Ascending aorta (tissue), 2 donors: Measurements from ENCODE around the gene PKD1. TPM values are rescaled to one million over a fixed set of nuclear protein-coding genes. Genes with fewer than 3 reads are reported as not detected.

Experiments
- DNase-seq, 2 donors: peaks; one replicate each; pipeline ENCODE4 v3.0.0-alpha.2; 2019; ENCODE audit warnings: low spot score in 2 of 2
- H3K27ac ChIP-seq, 2 donors: fragments of 200-600 bp; sonication (generic); one replicate each; pipeline ENCODE4 v1.5.1; 2016 to 2017; ENCODE audit warnings: mild to moderate bottlenecking in 1 of 2
- H3K27me3 ChIP-seq: fragments of 200-600 bp; sonication (generic); one replicate; pipeline ENCODE4 v1.5.1; 2017
- H3K36me3 ChIP-seq, 2 donors: fragments of 200-600 bp; sonication (generic); one replicate each; pipeline ENCODE4 v1.5.1; 2016
- H3K4me1 ChIP-seq, 2 donors: fragments of 200-600 bp; sonication (generic); one replicate each; pipeline ENCODE4 v1.5.1; 2016 to 2017; ENCODE audit warnings: mild to moderate bottlenecking in 1 of 2
- H3K4me3 ChIP-seq, 2 donors: fragments of 200-600 bp; sonication (generic); one replicate each; pipeline ENCODE4 v1.5.1; 2016 to 2017; ENCODE audit warnings: mild to moderate bottlenecking in 1 of 2
- H3K9me3 ChIP-seq, 2 donors: fragments of 200-600 bp; sonication (generic); one replicate each; pipeline ENCODE4 v1.5.1; 2016
- intact Hi-C: fragments of 100-400 bp; cut with DNase I; formaldehyde crosslinking; loops from one replicate; pipeline ENCODE4 v1.15.1; 2023
- total RNA-seq: library from RNA; depleted of rRNA; stranded (reverse); fragments of >200 nt; gene quantifications from one replicate; pipeline ENCODE4 v1.1.0, GENCODE V29; 2016
- TF ChIP-seq, protein P1 (sequence below), 3 experiments: fragments of 200-600 bp in 2 of 3; fragments of 450-650 bp in 1 of 3; sonication (generic) in 2 of 3; IDR thresholded peaks; one replicate each; pipeline ENCODE4 v1.5.1; 2016 to 2019; ENCODE audit warnings: antibody characterized with exemption in 3 of 3, mild to moderate bottlenecking in 1 of 3, moderate library complexity in 1 of 3

Gene PKD1
- total RNA-seq, 1 donor from 2014 or later, result 551 TPM

DNA sequence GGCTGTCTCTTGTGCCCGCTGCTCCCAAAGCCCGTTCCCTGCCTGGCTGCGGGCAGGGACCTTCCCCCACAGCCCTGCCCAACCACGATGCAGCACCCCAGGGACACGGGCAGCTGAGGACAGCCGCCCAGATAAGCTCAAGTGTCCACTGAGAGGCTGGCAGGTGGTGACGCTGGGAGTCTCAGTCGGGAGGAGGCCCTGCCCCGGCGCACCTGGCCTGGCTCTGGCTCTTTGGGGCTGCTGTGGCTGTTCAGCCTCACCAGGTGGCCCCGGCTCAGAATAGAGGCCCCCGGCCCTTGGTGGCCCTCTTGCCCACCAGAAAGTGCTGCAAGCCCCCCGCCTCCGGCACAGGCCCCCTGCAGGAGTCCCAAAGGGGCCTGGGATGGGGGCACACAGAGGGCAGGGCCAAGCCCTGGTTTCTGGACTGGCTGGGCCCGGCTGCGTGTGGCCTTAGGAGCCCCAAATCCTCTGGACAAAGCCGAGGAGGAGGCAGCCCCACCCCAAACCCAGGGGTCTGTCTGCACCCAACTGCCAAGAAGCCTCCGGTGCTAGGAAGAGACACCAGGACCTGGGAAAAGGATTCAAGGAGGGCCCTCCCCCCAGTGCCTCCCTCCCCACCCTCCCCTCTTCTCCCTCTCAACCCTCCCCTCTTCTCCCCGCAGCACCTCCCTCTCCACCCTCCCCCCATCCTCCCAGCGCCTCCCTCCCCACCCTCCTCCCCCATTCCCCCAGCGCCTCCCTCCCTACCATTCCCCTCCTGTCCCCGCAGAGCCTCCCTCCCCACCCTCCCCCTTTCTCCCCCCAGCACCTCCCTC lies 93.3 kb downstream of the PKD1 start:
- intact Hi-C loops, result no loop called here
- no peak overlapping the region for H3K4me3 ChIP-seq
- DNase-seq, result no peak
- H3K4me1 ChIP-seq, result peaks cover 4 to 13% of the 10 kb centered on the region in 2 donors
- no peaks in the 10 kb centered on the region for H3K27me3 ChIP-seq
- TF ChIP-seq, protein P1, sequence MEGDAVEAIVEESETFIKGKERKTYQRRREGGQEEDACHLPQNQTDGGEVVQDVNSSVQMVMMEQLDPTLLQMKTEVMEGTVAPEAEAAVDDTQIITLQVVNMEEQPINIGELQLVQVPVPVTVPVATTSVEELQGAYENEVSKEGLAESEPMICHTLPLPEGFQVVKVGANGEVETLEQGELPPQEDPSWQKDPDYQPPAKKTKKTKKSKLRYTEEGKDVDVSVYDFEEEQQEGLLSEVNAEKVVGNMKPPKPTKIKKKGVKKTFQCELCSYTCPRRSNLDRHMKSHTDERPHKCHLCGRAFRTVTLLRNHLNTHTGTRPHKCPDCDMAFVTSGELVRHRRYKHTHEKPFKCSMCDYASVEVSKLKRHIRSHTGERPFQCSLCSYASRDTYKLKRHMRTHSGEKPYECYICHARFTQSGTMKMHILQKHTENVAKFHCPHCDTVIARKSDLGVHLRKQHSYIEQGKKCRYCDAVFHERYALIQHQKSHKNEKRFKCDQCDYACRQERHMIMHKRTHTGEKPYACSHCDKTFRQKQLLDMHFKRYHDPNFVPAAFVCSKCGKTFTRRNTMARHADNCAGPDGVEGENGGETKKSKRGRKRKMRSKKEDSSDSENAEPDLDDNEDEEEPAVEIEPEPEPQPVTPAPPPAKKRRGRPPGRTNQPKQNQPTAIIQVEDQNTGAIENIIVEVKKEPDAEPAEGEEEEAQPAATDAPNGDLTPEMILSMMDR (IDR thresholded peaks at IDR 0.05), result no peak
- H3K9me3 ChIP-seq, result no peaks in the 10 kb centered on the region
- no peak overlapping the region for H3K27ac ChIP-seq
- peaks cover 4 to 12% of the 10 kb centered on the region in 2 donors for H3K36me3 ChIP-seq

DNA sequence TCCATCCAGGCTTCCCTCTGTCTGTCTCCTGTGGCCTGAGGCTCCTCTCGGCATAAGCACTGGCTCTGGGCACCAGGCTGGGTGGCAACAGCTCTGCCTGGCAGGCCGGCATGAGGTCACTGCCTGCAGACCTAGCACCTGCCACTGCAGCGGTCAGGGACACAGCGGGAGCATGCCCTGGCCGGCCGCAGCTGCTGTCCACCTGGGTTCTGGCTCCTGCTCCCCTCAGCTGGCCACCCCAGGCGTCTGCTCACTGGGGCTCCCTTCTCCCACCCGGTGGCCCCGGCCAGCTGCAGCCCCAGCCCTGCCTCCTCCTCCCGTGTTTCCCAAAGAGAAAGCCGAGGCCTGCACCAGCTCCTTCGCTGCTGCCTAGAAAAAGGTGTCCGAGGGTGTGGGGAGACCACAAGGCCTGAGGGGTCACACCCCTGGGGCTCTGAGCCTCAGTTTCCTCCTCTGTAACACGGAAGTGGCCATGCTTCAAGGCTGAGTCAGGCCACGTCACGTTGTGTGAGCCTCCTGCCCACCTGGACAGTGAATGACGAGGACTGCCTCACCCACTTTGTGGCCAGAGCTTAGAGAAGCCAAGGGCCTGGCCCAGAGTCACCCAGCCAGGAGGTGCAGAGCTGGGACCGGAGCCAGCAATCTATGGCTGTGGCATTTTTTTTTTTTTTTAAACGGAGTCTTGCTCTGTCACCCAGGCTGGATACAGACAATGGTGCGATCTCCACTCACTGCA lies 94.7 kb downstream of the PKD1 start:
- TF ChIP-seq, protein P1 (IDR thresholded peaks at IDR 0.05), result no peak
- Histone ChIP-seq H3K9me3 (no peaks in the 10 kb centered on the region), H3K36me3 (peaks cover 4 to 15% of the 10 kb centered on the region in 2 donors), H3K27ac (no peak overlapping the region), H3K27me3 (no peaks in the 10 kb centered on the region), H3K4me3 (no peak overlapping the region), H3K4me1 (peaks cover 5 to 17% of the 10 kb centered on the region in 2 donors)
- intact Hi-C loops, result no loop called here
- DNase-seq, result no peak

DNA sequence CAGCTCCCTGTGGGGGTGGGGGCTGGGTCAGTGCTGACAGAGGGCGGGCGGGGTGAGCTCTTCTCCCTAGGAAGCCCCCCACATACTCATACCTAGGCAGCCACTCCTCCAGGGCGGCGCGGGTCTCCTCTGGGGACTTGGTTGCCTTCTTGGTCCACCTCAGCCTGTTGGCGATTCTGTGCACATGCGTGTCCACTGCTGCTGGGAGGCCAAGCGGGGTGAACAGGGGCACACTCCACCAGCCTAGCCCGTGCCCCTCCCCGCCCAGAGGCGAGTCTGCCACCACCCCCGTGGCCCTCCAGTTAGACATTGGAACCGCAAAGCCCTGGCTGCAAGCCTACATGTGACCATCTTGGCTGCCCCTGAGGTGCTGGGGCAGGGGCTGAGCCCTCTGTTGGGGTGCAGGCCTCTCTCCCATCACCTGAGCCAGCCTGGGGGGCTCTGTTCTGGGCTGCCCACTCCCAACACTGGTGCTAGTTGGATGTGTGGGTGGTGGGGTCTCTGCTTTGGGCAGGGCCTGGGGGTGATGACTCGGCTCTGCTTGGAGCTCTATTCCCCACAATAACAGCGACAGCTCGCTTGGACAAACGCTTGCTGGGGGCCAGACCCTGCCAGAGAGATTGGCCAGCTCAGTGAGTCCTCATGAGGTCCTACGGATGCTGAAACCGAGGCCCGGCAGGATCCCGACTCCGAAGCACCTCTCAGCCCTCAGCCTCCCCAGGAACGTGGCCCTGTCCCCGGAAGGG lies 95.5 kb downstream of the PKD1 start:
- H3K27me3 ChIP-seq, result no peaks in the 10 kb centered on the region
- intact Hi-C loops, result no loop called here
- H3K9me3 ChIP-seq, result no peaks in the 10 kb centered on the region
- peak overlapping the region; percentile 15 to 51 for H3K27ac ChIP-seq
- DNase-seq, result no peak
- peaks cover 11 to 24% of the 10 kb centered on the region in 2 donors for H3K4me1 ChIP-seq
- H3K4me3 ChIP-seq, result no peak overlapping the region
- TF ChIP-seq, protein P1 (IDR thresholded peaks at IDR 0.05), result no peak
- H3K36me3 ChIP-seq, result peaks cover 4 to 15% of the 10 kb centered on the region in 2 donors

DNA sequence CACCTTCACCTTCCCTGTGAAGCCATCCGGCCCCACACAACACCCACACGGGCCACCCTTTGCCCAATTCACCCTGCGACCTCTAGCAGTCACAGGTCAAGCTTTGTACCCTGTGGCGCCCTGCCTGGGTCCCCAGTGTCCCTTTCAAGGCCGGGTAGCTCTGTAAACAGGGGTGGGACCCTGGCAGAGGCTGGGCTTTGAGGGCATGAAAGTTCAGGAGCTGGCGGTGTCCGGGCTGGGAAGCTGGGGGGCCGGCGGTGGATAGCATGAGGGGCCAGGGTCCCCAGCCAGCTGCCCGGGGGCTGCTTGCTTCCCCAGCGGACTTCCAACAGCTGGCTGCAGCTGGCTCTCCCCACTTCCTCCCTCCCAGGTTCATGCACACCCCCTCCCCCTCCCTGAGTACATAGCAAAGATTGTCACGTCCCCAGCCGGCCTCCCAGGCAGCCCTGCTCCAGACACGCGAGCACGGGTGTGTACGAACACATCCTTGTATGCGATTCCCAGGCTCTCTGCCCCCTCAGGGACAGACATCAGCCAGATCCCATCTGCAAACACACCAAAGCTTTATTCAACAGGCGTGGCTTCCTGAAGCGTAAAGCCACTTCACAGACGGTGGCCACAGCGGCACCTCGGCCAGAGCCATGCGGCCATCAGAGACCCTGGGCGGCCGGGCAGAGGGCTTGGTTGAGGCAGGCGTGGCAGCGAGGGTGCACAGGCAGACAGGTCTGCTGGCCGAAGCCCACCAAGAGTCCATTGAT lies 96.2 kb downstream of the PKD1 start:
- Histone ChIP-seq H3K36me3 (peaks cover 4 to 15% of the 10 kb centered on the region in 2 donors), H3K9me3 (no peaks in the 10 kb centered on the region), H3K27ac (peak overlapping the region; percentile 25 to 51), H3K4me1 (peaks cover 16 to 31% of the 10 kb centered on the region in 2 donors), H3K27me3 (no peaks in the 10 kb centered on the region), H3K4me3 (no peak overlapping the region)
- intact Hi-C loops, result no loop called here
- TF ChIP-seq, protein P1 (IDR thresholded peaks at IDR 0.05), result no peak
- no peak for DNase-seq

Other genes starting within 250 kb of the PKD1 start
- gene HS3ST6, start 217.5 kb downstream of the PKD1 start, total RNA-seq, result not detected
- gene MSRB1, start 192.7 kb downstream of the PKD1 start, total RNA-seq, result 32.9 TPM
- gene RPL3L, start 181.2 kb downstream of the PKD1 start, total RNA-seq, result not detected
- gene NDUFB10, start 176.4 kb downstream of the PKD1 start, total RNA-seq, result 68.2 TPM
- 2,866 TPM for gene RPS2, start 171.1 kb downstream of the PKD1 start, total RNA-seq
- not detected for gene RNF151, start 169.0 kb downstream of the PKD1 start, total RNA-seq
- 55.7 TPM for gene TBL3, start 163.8 kb downstream of the PKD1 start, total RNA-seq
- not detected for gene NOXO1, start 154.4 kb downstream of the PKD1 start, total RNA-seq
- 2.7 TPM for gene GFER, start 151.7 kb downstream of the PKD1 start, total RNA-seq
- gene SYNGR3, start 145.9 kb downstream of the PKD1 start, total RNA-seq, result 0.32 TPM
- gene ZNF598, start 126.1 kb downstream of the PKD1 start, total RNA-seq, result 31.1 TPM
- gene NPW, start 116.1 kb downstream of the PKD1 start, total RNA-seq, result not detected
- 123 TPM for gene NHERF2, start 109.0 kb downstream of the PKD1 start, total RNA-seq
- 59.5 TPM for gene NTHL1, start 88.1 kb downstream of the PKD1 start, total RNA-seq
- 258 TPM for gene TSC2, start 87.9 kb downstream of the PKD1 start, total RNA-seq
- not detected for gene RAB26, start 12.7 kb upstream of the PKD1 start, total RNA-seq
- 39.6 TPM for gene TRAF7, start 19.9 kb upstream of the PKD1 start, total RNA-seq
- not detected for gene CASKIN1, start 60.7 kb upstream of the PKD1 start, total RNA-seq
- 23.7 TPM for gene MLST8, start 69.6 kb upstream of the PKD1 start, total RNA-seq
- 1.4 TPM for gene BRICD5, start 75.0 kb upstream of the PKD1 start, total RNA-seq
- 21.5 TPM for gene PGP, start 78.9 kb upstream of the PKD1 start, total RNA-seq
- gene E4F1, start 87.7 kb upstream of the PKD1 start, total RNA-seq, result 39.7 TPM
- gene DNASE1L2, start 100.5 kb upstream of the PKD1 start, total RNA-seq, result not detected
- 10.9 TPM for gene ECI1, start 115.7 kb upstream of the PKD1 start, total RNA-seq
- gene RNPS1, start 132.2 kb upstream of the PKD1 start, total RNA-seq, result 134 TPM
- gene ABCA3, start 204.8 kb upstream of the PKD1 start, total RNA-seq, result 25.9 TPM